ELR (cell line): ENCODE measurements around the gene RNU6-9.
A peak's percentile ranks its signal among the peaks of the same experiment; 100 is the strongest.

ENCODE experiments used
- DNase-seq: peaks from one replicate; pipeline ENCODE4 v3.0.0-alpha.2; 2015; ENCODE audit warnings: low read depth

Gene RNU6-9

DNA sequence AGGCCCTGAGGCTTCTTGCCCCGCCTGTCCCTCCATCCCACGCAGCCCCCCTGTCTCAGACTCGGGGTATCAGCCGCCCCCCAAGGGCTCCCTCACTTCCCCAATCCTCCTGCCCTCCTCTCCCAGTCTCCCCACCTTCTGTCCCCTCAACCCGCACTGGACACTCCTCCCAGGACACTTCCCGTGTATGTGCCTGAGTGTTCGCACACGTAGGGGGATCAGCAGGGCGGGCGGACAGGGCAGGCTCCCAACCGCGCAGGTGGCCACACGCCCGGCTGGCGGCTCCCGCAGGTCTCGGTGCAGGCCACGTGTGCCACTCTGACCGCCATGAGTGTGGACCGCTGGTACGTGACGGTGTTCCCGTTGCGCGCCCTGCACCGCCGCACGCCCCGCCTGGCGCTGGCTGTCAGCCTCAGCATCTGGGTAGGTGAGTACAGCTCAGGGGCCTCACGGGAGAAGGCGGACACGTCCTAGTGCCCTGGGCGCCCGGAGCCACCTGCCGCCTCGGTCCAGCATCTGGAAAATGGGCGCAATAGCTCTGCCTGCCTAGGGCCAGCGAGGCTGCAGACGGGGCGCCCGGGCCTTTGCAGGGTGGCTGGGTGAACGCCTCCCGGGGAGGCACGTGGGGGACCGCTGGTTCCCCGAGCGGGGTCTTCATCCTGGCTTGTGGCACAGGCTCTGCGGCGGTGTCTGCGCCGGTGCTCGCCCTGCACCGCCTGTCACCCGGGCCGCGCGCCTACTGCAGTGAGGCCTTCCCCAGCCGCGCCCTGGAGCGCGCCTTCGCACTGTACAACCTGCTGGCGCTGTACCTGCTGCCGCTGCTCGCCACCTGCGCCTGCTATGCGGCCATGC, 26.1 kb downstream of the RNU6-9 start:
- no peak for DNase-seq

DNA sequence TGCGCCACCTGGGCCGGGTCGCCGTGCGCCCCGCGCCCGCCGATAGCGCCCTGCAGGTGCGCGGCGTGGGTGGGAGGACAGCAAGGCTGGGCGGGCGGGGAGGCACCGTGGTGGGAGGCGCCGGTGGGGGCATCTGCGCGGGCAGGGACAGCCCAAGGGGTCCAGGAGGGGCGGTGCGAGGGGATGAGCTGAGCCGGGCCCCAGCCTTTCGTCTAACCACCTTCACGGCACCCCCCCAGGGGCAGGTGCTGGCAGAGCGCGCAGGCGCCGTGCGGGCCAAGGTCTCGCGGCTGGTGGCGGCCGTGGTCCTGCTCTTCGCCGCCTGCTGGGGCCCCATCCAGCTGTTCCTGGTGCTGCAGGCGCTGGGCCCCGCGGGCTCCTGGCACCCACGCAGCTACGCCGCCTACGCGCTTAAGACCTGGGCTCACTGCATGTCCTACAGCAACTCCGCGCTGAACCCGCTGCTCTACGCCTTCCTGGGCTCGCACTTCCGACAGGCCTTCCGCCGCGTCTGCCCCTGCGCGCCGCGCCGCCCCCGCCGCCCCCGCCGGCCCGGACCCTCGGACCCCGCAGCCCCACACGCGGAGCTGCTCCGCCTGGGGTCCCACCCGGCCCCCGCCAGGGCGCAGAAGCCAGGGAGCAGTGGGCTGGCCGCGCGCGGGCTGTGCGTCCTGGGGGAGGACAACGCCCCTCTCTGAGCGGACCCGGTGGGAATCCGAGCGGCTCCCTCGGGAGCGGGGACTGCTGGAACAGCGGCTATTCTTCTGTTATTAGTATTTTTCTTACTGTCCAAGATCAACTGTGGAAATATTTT, 27.0 kb downstream of the RNU6-9 start:
- DNase-seq, result no peak

DNA sequence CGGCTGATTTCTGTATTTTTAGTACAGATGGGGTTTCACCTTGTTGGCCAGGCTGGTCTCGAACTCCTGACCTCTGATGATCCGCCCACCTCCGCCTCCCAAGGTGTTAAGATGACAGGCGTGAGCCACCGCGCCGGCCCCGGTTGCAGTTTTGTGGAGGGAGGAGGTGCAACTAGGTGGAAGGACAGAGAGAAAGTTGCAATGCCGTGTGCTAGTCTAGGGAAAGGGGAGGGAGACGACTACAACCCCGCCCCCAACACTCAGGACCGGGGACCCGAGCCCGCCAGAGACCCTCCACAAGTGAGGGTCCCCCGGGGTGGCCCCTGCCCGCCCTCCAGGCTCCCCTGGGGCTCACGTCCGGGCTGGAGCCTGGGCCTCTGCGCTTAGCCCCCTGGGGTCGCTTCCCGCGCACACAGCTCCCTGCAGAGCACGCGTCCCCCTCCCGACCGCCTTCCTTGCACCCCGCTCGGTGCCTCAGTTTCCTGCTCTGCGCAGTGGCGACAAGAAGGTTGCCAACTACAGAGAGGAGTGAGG, 31.3 kb downstream of the RNU6-9 start:
- no peak for DNase-seq

DNA sequence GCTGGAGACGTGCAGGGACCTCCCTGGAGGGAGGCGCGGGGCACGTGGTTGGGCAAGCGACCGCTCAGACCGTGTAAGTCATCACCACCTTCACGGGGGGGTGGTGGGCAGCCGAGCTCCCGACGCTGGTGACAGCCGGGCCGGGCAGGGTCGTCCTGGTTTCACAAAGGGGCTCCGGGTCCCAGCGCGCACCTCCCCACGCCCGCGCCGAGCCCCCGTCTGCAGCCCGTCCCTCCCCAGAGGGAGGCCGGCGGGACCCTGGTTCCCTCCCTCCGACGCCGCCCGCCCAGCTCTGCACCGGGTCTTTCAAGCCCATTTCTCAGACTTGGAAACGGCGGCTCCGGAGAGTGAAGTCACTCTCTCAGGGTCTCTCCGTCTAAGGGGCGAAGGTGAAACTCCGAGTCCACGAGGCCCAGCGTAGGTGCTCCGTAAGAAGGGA, 31.8 kb downstream of the RNU6-9 start:
- peak; percentile 61 for DNase-seq

DNA sequence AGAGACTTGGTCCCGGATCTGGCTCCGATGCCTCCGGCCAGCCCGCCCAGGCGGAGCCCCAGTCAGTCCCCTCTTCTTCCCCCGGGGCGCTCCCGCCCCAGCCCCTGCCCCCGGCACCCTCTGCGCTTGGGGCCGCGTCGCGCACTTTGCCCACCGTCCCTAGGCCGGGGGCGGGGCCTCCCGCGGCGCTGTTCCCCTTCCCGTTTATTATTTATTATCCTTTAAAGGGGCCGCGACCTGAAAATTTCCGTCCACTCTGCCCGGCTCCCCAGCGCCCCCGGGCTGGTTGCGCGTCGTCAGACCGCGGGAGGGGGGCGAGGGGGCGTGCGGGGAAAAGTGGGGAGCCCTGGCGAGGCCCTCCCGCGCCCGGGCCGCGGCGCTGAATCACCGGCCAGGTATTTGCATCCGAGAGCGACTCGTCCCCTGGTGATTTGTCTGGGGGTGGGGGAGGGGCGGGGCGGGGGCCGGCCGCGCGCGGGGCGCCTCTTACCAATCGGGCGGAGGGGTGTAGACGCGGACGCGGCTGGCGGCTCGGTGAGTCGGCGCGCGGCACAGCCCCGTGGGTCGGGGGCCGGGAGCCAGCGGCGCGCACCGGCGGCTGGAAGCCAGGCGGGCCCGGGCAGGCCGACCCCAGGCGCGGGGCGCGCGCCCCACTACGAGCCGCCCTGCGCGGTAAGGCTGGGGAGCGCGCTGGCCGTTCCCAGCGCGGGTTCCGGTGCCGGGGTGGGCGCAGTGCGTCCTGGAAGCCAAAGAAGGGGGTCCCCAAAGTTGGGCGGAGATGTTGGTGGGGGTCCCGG, 32.4 kb downstream of the RNU6-9 start, which contains the start of gene ARID3A:
Gene ARID3A (plus strand): TSS at position 510 of the 797 bp plus-strand sequence. CDS start 3,494 bp downstream, outside the sequence.
- peak; percentile 90 for DNase-seq

DNA sequence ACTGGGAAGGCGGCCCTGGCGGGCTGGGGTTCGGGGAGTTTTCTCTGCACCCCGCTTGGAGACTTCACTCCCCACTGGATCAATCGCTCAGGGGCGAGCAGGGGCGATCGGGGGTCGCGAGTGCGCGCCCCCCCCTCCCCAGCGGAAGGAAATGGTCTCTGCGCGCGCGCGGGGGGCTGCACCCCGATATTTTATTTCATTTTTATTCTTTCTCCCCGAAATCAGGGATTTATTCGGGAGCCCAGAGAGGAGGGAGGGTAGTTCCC, 33.0 kb downstream of the RNU6-9 start:
- no peak for DNase-seq

DNA sequence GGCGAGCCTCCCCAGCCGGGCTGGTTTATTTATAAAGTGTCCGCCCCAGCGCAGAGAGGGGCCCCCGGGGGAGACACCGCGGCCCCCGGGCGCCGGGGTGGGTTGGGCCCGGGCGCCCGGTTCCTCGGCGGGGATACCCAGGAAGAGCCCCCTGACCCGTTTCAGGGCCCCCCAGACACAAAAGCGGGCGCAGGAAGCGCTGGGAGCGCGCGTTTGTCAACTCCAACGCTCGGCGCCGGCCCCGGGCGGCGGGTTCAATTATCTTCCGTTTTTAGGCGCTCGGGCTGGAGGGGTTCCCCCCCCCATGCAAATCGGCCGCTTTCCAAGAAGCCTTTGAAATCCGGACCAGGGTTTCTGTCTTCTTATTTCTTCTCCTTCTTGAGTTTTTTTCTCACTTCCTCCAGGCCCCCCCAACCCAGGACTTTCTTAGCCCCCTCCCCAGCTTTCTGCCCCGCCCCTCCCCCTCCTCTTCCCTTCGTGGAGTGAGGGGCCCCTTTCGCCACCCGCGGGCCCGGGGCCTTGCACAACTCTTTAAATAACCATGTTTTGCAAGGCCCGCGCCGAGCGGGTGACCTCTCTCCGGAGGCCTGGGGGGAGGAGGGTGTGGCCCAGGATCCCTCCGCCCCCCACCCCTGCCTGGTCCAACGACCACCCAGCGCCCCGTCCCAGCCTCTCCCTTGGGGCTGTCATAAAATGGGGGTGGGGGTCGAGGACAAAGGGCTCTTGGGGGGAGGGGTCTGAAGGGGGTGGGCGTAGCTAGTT, 33.5 kb downstream of the RNU6-9 start:
- peak; percentile 67 for DNase-seq

DNA sequence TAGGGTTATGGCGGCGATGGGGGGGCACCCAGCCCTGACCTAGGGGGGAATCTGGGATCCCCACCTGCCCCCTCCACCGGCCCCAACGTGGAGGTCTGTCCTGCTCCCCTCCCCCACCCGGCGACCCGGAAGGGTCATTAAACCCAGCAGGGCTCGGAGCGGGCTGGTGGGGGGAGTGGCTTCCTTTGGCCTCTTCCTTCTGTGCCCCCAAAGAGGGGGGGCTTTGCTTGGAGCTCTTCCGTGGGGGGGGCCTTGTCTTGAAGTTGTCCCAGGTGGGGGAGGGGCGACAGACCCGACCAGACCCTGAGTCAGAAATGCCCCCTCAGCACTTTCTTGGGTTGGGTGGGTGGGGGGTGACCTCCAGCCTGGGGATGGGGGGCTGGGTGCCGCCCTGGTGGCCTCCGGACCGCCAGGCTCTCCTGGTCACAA, 34.1 kb downstream of the RNU6-9 start:
- DNase-seq, result no peak

DNA sequence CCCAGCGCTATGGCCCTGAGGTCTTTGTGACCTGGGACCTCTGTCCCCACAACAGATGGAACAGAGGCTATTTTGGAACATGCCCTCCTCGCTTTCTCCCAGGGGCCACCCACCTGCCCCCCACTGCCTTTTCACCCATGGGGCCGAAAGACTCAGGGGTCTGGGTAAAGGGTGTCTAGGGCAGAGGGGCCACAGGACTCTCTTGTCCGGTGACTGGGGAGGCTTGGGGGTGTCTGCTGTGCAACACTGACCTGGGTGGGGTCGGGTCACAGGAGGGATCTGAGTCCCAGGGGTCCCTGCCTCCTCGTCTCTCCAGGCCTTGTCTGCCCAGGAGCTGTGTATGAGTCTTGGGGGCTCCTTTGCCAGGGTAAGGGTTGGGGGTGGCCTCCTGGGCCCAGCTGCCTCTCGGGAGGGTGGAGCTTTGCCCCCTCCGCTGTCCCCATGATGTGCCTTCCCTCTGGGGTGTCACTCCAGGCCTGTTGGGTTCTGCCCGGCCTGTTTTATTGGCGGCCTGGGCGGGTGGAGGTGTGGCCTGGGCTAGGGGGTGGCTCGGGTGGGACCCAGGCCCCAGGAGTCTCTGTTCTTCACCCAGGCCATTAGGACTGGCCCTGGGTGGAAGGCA, 34.6 kb downstream of the RNU6-9 start:
- no peak for DNase-seq

DNA sequence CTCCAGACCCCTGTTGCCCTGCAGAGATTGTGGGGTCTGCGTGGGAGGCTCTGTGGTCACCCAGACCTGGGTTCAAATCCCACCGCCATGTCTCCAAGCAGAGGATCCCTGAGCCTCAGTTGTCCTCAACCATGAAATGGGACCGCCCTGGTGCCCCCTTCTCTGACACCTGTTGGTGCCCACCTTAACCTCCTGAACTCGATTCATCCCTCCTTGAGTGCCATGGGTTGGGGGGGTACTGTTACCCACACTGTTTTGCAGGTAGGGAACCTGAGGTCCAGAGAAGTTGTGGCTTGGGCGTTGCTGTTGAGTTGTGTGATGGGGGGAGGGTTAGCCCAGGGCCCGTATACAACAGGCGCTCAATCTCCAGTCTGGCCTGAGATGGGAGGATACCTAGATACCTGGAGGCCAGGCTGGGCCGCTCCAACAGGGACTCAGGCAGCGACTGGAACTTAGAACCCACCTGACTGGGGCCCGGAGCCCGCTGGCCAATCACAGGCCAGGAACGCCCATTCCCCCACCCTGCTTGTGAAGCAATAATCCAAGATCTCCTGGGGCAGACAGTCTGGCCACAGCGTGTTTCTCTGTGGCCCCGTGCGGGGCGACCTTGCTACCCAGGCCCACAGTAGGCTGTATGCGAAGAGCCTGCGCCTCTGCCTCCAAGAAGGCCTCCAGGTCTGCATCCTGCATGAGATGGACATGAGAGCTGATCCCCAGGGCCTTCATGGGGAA, 35.4 kb downstream of the RNU6-9 start:
- no peak for DNase-seq

DNA sequence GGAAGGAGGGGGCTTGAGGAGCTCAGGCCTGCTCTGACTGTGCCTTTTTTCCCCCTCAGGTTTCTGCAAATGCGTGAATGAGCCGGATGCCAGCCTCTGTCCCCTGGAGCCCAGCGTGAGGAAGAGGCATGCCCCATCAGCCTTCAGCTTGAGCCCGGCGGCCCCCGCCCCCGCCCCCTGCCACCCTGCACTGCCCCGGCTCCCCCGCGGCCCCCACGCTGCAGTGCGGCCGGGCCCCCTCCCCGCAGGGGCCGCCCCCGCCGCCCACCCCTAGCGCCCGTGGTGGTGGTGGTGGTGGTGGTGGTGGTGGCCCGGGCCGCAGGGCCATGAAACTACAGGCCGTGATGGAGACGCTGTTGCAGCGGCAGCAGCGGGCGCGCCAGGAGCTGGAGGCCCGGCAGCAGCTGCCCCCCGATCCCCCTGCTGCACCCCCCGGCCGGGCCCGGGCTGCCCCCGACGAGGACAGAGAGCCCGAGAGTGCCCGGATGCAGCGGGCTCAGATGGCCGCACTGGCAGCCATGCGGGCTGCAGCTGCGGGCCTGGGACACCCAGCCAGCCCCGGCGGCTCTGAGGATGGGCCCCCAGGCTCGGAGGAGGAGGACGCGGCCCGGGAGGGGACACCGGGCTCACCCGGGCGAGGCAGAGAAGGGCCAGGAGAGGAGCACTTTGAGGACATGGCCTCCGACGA, 36.1 kb downstream of the RNU6-9 start:
- no peak for DNase-seq

DNA sequence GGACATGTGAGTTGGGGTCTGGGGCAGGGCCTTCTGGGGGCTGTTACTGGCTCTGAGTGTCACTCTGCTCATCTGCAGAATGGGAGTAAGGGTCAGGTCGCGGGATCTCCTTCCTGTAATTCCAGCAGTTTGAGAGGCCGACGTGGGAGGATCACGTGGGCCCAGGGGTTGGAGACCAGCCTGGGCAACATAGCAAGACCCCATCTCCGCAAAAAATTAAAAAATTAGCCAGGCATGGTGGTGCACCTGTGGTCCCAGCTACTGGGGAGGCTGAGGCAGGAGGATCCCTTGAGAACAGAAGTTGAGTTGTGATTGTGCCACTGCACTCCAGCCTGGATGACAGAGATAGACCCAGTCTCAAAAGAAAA, 36.6 kb downstream of the RNU6-9 start:
- no peak for DNase-seq

DNA sequence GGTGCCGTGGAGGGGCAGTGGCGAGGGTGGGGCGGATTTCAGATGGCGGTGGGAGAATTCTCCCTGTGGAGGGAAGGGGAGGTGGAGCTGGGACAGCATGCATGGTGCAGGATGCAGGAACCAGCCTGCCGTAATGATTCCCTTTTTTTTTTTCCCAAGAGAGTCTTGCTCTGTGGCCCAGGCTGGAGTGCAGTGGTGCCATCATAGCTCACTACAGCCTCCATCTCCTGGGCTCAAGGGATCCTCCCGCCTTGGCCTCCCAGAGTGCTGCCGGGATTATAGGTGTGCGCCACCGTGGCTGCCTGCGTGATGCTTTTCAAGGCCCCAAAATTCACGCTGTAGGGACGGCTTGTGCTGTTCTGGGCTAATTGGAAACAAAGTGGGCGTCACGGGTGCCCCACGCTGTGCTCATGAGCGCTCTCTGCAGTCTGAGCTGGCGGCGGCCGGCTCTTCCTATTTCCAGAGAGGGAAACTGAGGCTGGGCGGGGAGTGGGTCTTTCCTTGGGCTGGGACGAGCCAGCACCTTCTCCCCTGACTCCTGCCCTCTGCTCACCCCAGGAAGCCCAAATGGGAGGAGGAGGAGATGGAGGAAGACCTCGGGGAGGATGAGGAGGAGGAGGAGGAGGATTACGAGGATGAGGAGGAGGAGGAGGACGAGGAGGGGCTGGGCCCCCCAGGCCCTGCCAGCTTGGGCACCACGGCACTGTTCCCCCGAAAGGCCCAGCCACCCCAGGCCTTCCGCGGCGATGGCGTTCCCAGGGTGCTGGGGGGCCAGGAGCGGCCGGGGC, 38.8 kb downstream of the RNU6-9 start:
- no peak for DNase-seq

DNA sequence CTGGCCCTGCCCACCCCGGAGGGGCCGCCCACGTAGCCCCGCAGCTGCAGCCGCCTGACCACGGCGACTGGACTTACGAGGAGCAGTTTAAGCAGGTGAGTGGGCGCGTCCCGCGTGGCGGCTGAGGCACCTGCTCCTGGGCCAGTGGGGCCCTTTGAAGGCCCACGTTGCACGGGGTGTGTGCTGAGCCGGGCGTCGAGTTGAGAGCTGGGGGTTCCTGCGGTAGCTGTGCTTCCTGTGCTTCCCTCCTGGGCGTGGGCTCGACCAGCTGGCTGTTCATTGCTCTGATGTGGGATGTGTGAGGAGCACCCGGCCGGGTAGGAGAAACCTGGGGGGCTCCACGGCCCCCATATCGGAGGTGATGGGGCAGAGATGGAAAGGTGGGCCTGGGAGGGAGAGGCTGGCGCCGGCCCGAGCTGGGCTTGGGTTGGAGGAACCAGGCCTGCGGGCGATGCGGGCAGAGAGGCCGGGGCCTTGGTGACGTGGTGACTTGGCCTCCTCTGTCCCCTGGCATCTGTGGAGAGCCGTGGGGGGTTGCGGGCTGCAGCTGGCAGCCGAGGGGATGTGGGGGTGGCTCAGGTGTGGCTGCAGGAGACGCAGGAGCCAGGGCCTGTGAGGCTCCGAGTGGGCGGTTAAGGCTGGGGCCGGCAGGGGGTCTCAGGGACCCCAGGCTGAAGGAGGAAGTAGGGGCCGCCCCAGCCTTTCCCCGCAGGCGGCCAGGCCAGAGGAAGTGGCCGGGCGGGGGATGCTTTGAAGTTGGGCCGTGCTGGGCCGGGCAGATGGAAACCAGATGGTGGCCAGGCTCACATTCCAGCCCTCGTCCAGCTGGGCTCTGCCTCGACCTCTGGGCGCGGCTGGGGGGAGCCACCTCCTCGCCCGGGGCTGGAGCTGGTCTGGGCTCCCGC, 39.6 kb downstream of the RNU6-9 start:
- peak; percentile 95 for DNase-seq

DNA sequence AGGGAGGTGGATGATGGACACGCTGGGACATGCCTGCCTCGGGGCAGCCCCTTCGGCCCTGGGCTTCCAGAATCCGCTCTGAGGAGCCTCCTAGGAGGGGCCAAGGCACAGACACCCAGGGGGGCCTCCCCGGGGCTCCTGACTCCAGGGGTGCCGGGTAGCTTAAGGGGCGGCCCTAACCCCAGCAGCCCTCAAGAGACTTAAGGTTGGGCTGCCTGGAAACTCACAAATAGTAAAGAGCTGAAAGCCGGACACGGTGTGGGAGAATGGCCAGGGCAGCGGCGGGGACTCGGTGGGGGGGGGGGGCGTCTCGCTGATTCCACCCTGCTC, 40.2 kb downstream of the RNU6-9 start:
- no peak for DNase-seq

DNA sequence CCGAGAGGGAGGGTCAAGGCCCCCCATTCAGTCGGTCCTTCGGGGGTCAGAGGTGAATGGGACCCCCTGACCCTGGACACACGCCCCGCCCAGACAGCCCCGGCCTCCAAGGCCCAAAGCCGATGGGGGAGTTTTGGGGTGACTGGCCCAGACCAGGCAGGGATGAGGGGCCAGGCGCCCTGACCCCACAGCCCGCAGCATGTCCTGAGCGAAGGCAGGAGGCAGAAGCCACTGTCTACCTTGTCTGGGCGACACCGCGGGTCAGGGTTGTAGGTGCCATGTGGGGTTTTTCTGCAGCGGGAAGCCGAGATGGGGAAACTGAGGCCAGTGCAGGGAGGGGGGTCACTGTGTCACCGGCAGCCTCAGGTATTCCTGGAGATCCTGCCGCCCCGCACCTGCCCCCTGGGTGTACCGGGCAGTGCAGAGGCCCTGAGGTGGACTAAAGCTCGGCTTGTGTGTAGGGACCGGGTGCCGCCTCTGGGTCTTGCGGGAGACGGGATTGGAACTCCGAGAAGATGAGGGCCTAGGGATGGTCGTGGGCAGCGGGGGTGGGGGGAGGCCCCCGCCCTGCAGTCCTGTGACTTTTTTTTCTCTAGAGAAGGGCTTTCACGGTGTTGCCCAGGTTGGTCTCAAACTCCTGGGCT, 41.0 kb downstream of the RNU6-9 start:
- DNase-seq, result no peak

DNA sequence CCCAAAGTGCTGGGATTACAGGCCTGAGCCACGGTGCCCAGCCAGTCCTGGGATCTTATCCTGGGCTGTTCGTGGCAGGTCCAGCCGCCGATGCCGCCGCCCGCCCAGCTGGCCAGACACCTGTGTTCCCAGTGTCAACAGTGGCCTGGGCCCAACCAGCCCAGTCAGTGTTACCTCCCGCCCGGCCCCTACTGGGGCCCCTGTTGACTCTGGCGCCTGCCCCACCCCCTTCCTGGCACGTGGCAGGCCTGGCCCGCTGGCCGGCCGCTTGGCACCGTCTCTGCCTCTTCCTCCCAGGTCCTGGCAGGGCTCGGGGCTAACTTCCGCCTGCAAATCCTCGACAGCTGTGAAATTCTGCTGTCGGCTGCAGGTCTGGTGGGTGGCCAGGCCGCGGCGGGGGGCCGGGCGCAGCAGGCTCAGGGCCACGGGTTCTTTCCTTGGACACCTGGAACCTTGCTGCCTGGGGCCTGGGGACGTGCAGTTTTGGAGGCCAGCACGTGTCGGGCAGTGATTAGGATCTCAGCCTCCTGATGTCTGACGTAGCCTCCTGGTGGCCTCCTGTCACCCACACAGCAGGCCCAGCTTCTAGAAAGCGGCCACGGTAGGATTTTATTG, 41.7 kb downstream of the RNU6-9 start:
- DNase-seq, result no peak
